Epidermal melanocyte (primary cell): ENCODE data around the gene MBTPS1.
"Not testable (repeated sequence)": the region's sequence is repeated elsewhere in the genome, so short reads cannot be mapped to it uniquely, and the experiment has no call there.

ENCODE experiments used
- DNase-seq: peaks from one replicate; pipeline ENCODE4 v3.0.0; 2011; ENCODE audit warnings: low spot score; ENCODE audit not compliant: insufficient read length

The MBTPS1 gene

GRCh38 chr16:84137287-84137686, 20.5 kb upstream of the MBTPS1 start:
- no peak for DNase-seq

- DNase-seq, result no peak
Observed at GRCh38 chr16:84136331-84137125, 19.8 kb upstream of the MBTPS1 start.

GRCh38 chr16:84132527-84133285, 16.0 kb upstream of the MBTPS1 start:
- DNase-seq, result no peak

GRCh38 chr16:84131117-84131516, 14.4 kb upstream of the MBTPS1 start:
- DNase-seq, result no peak

DNA sequence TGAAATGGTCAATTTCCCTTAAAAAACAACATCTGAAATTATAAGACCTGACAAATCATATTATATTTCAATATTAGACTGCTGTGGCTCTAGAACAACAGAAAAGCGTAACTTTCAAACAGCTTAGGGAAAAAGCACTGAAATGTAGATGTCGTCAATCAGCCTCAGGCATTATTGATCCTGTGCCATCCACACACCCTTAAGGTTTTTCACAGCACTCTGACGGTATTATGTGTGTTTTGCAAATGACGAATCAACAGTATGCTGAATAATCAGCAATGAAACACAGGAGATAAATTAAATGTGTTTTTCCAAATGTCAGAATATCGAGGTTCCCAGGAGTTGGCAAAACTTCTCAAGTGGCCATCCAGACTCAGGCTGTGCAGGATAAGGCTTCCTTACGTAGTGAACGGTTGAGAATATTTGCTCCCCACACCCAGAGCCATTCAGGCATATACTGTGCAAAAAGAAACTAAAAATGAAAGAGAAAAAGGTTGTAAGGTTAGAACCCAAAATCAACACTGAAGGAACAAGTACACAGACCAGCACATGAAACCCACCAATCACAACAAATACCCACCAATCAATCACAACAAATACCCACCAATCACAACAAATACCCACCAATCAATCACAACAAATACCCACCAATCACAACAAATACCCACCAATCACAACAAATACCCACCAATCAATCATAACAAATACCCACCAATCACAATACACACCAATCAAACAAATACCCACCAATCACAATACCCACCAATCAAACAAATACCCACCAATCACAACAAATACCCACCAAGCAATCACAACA, 7.7 kb upstream of the MBTPS1 start:
- no peak for DNase-seq

GRCh38 chr16:84121007-84121406, 4.3 kb upstream of the MBTPS1 start:
- no peak for DNase-seq

DNA sequence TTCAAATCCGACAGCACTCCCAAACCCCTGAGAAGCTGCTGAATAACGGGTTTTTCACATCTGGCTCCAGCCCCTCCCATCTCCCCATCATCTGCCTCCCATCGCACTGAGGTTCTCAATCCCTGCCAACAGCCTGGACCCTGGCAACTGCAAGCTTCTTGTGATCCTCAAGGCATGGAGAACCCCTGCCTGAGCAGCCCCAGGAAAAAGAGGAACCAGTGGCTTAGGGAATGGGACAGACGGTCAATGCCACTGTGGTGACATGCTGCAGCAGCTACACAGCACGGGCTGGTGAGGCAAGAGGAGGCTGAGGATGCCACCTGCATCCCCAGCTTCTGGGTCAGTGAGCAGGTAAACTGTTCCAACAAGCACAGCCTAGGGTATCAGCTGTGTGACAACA, 3.3 kb upstream of the MBTPS1 start:
- DNase-seq, result no peak

GRCh38 chr16:84119368-84119767, 2.6 kb upstream of the MBTPS1 start:
- DNase-seq, result no peak

DNA sequence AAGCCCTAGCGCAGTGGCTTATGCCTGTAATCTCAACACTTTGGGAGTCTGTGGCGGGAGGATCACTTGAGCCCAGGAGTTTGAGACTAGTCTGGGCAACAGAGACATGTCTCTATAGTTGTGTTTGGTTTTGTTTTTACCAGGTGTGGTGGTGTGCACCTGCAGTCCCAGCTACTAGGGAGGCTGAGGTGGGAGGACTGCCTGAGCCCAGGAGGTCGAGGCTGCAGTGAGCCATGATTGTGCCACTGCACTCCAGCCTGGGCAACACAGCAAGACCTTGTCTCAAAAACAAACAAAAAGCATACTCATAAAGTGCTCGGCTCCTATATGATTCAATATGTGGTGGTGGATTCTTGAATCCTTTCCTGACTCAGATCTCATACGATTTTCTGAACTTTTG, 1.6 kb upstream of the MBTPS1 start:
- not testable (repeated sequence) for DNase-seq

DNA sequence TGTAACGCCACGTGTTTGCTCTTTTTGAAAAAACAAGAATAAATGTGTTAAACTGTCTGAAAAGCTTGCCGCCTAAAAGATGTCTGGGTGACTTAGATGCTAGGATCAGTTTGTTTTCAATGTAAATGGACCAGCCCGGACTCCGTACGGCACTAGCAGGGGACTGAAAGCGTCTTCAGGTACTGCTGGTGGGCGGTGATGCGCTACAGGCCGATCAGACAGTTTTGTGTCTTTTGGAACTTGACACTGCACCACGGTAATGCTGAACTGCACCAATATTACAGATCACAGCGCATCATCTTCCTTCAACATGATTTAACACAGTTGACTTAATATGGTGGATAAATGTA, 727 bp upstream of the MBTPS1 start:
- DNase-seq, result no peak

- no peak for DNase-seq
Observed at GRCh38 chr16:84115919-84116719, 623 bp downstream of the MBTPS1 start.

- not testable (repeated sequence) for DNase-seq
Observed at GRCh38 chr16:84111949-84112348, 4.8 kb downstream of the MBTPS1 start.

GRCh38 chr16:84111525-84111924, 5.2 kb downstream of the MBTPS1 start:
- no peak for DNase-seq

GRCh38 chr16:84110527-84110926, 6.2 kb downstream of the MBTPS1 start:
- DNase-seq, result no peak

GRCh38 chr16:84109598-84110335, 7.0 kb downstream of the MBTPS1 start:
- no peak for DNase-seq

- no peak for DNase-seq
Observed at GRCh38 chr16:84107921-84108320, 8.8 kb downstream of the MBTPS1 start.

GRCh38 chr16:84105948-84106740, 10.6 kb downstream of the MBTPS1 start:
- DNase-seq, result no peak

- no peak for DNase-seq
Observed at GRCh38 chr16:84105301-84105815, 11.4 kb downstream of the MBTPS1 start.

DNA sequence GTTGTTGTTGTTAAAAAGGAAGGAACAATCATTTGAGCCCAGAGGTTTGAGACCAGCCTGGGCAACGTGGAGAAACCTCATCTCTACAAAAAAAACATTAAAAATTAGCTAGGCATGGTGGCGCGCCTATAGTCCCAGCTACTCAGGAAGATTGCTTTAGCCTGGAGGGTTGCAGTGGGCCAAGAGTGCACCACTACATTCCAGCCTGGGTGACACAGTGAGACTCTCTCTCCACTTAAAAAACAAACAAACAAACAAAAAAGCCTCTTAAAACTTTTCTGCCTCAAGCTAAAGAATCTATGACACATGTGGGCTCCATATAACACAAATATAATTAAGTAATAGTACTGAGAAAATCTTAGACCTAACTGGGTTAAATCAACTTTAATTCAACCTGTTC, 12.5 kb downstream of the MBTPS1 start:
- no peak for DNase-seq
